H9 (cell line): Measurements from ENCODE around the gene PLCXD1. TPM values are rescaled to one million over a fixed set of nuclear protein-coding genes. Genes with fewer than 3 reads are reported as not detected.

Experiments
- DNase-seq: peaks from one replicate; pipeline ENCODE4 v3.0.0-alpha.2; 2017
- H2AFZ ChIP-seq: one replicate; pipeline ENCODE4 v1.6.1; 2013; ENCODE audit warnings: mild to moderate bottlenecking, low read length, control low read depth, moderate library complexity
- H2AK5ac ChIP-seq: 2 replicates; pipeline ENCODE4 v1.6.1; 2013; ENCODE audit warnings: low read length, control low read depth, mixed read lengths; ENCODE audit not compliant: insufficient read length
- H2BK120ac ChIP-seq: one replicate; pipeline ENCODE4 v1.6.1; 2013; ENCODE audit warnings: low read depth, mild to moderate bottlenecking, low read length, control low read depth, inconsistent platforms; ENCODE audit not compliant: poor library complexity, severe bottlenecking
- H2BK12ac ChIP-seq: 2 replicates; pipeline ENCODE4 v1.6.1; 2013; ENCODE audit warnings: low read length, control low read depth, mixed read lengths, low read depth; ENCODE audit not compliant: insufficient read length
- H2BK15ac ChIP-seq: 2 replicates; pipeline ENCODE4 v1.6.1; 2013; ENCODE audit warnings: low read depth, low read length, control low read depth
- H2BK20ac ChIP-seq: one replicate; pipeline ENCODE4 v1.6.1; 2013; ENCODE audit warnings: low read depth, mild to moderate bottlenecking, low read length, control low read depth, inconsistent platforms; ENCODE audit not compliant: poor library complexity, severe bottlenecking
- H2BK5ac ChIP-seq: 2 replicates; pipeline ENCODE4 v1.6.1; 2013; ENCODE audit warnings: low read length, control low read depth, mixed read lengths; ENCODE audit not compliant: insufficient read length
- H3K14ac ChIP-seq: 2 replicates; pipeline ENCODE4 v1.6.1; 2013; ENCODE audit warnings: low read length, control low read depth; ENCODE audit not compliant: insufficient read depth
- H3K18ac ChIP-seq: 2 replicates; pipeline ENCODE4 v1.6.1; 2013; ENCODE audit warnings: low read depth, mild to moderate bottlenecking, mixed read lengths, low read length, control low read depth; ENCODE audit not compliant: insufficient read length
- H3K23ac ChIP-seq: 2 replicates; pipeline ENCODE4 v1.6.1; 2013; ENCODE audit warnings: low read length, control low read depth, mixed read lengths, low read depth; ENCODE audit not compliant: insufficient read length
- H3K23me2 ChIP-seq: 2 replicates; pipeline ENCODE4 v1.6.1; 2013; ENCODE audit warnings: low read depth, mild to moderate bottlenecking, mixed read lengths, low read length, control low read depth; ENCODE audit not compliant: insufficient read length, poor library complexity, severe bottlenecking
- H3K27ac ChIP-seq: 2 replicates; pipeline ENCODE4 v1.5.1; 2013; ENCODE audit warnings: low read length, control low read depth, mixed read lengths, low read depth; ENCODE audit not compliant: insufficient read length
- H3K27me3 ChIP-seq: 2 replicates; pipeline ENCODE4 v1.6.1; 2013; ENCODE audit warnings: low read length, control low read depth, inconsistent platforms; ENCODE audit not compliant: insufficient read depth
- H3K4ac ChIP-seq: 2 replicates; pipeline ENCODE4 v1.6.1; 2013; ENCODE audit warnings: low read depth, mild to moderate bottlenecking, control low read depth, inconsistent platforms, low read length, moderate library complexity
- H3K4me1 ChIP-seq: 2 replicates; pipeline ENCODE4 v1.6.1; 2013; ENCODE audit warnings: low read length, control low read depth, inconsistent platforms; ENCODE audit not compliant: insufficient read depth
- H3K4me2 ChIP-seq: 2 replicates; pipeline ENCODE4 v1.6.1; 2013; ENCODE audit warnings: low read length, control low read depth, mixed read lengths; ENCODE audit not compliant: insufficient read length, insufficient read depth
- H3K56ac ChIP-seq: 2 replicates; pipeline ENCODE4 v1.6.1; 2013; ENCODE audit warnings: low read depth, mild to moderate bottlenecking, mixed read lengths, low read length, control low read depth; ENCODE audit not compliant: insufficient read length
- H3K79me1 ChIP-seq: 2 replicates; pipeline ENCODE4 v1.6.1; 2013; ENCODE audit warnings: low read depth, mild to moderate bottlenecking, moderate library complexity, low read length, control low read depth, inconsistent platforms; ENCODE audit not compliant: insufficient read depth, poor library complexity, severe bottlenecking
- H3K79me2 ChIP-seq: 2 replicates; pipeline ENCODE4 v1.6.1; 2013; ENCODE audit warnings: low read length, control low read depth, inconsistent platforms; ENCODE audit not compliant: insufficient read depth
- H3K9ac ChIP-seq: 2 replicates; pipeline ENCODE4 v1.6.1; 2013; ENCODE audit warnings: low read length, control low read depth, mixed read lengths; ENCODE audit not compliant: insufficient read length; ENCODE audit errors: extremely low read depth
- H3K9me3 ChIP-seq: one replicate; pipeline ENCODE4 v1.6.1; 2013; ENCODE audit warnings: low read depth, low read length, inconsistent platforms; ENCODE audit not compliant: control insufficient read depth
- H3T11ph ChIP-seq: one replicate; pipeline ENCODE4 v1.6.1; 2013; ENCODE audit warnings: mild to moderate bottlenecking, low read length, control low read depth, inconsistent platforms
- H4K20me1 ChIP-seq: one replicate; pipeline ENCODE4 v1.6.1; 2013; ENCODE audit not compliant: control insufficient read depth, insufficient read length, insufficient read depth
- H4K5ac ChIP-seq: 2 replicates; pipeline ENCODE4 v1.6.1; 2013; ENCODE audit warnings: low read depth, mild to moderate bottlenecking, mixed read lengths, low read length, control low read depth; ENCODE audit not compliant: insufficient read length
- H4K8ac ChIP-seq: replicated peaks from 2 replicates; pipeline ENCODE4 v1.6.1; 2013; ENCODE audit warnings: low read length, control low read depth, mixed read lengths, low read depth; ENCODE audit not compliant: insufficient read length
- H4K91ac ChIP-seq: 2 replicates; pipeline ENCODE4 v1.6.1; 2013; ENCODE audit warnings: low read depth, mild to moderate bottlenecking, moderate library complexity, mixed read lengths, low read length, control low read depth; ENCODE audit not compliant: insufficient read length
- H3K27ac Mint-ChIP-seq, 3 experiments: 2 replicates in 2 of 3; 3 replicates in 1 of 3; pipeline ENCODE4 v1.8.0; 2020 to 2021; ENCODE audit warnings: mixed read lengths in 3 of 3, mild to moderate bottlenecking in 1 of 3, moderate library complexity in 1 of 3
- H3K27me3 Mint-ChIP-seq: 2 replicates; pipeline ENCODE4 v1.8.0; 2021; ENCODE audit warnings: low read depth, mild to moderate bottlenecking, moderate library complexity, mixed read lengths
- H3K36me3 Mint-ChIP-seq, 3 experiments: 2 replicates in 2 of 3; 3 replicates in 1 of 3; pipeline ENCODE4 v1.8.0; 2020 to 2021; ENCODE audit warnings: low read depth in 3 of 3, mixed read lengths in 3 of 3; ENCODE audit not compliant: insufficient read depth in 1 of 3
- H3K4me1 Mint-ChIP-seq, 2 experiments: 2 replicates each; pipeline ENCODE4 v1.8.0; 2020; ENCODE audit warnings: mixed read lengths in 2 of 2
- H3K4me3 Mint-ChIP-seq, 2 experiments: 2 replicates in 1 of 2; 3 replicates in 1 of 2; pipeline ENCODE4 v1.8.0; 2020 to 2021; ENCODE audit warnings: mild to moderate bottlenecking in 2 of 2, mixed read lengths in 2 of 2, moderate library complexity in 1 of 2
- H3K9me3 Mint-ChIP-seq, 2 experiments: 2 replicates in 1 of 2; 3 replicates in 1 of 2; pipeline ENCODE4 v1.8.0; 2020; ENCODE audit warnings: mild to moderate bottlenecking in 2 of 2, mixed read lengths in 2 of 2, moderate library complexity in 1 of 2
- WGBS: extraction: QIAGEN DNeasy Blood & Tissue Kit; methylation state at CpG from one replicate; pipeline ENCODE4 v1.1.7; 2013; ENCODE audit warnings: missing lambda C conversion rate, low lambda C conversion rate, mixed read lengths; ENCODE audit not compliant: insufficient read length; ENCODE audit errors: extremely low coverage; 5-methylcytosine and 5-hydroxymethylcytosine counted together
- total RNA-seq: library from RNA; stranded (reverse); gene quantifications from 2 replicates; pipeline ENCODE4 v1.2.1, GENCODE V29; 2021
- TF ChIP-seq, protein P1 (sequence below): fragments of 200-600 bp; sonication (generic); conservative IDR thresholded peaks from 3 replicates; pipeline ENCODE4 v1.8.0; 2021; ENCODE audit warnings: antibody characterized with exemption, mild to moderate bottlenecking

The PLCXD1 gene
- total RNA-seq, 1 experiment from 2014 or later, result 96.5 TPM

- Histone ChIP-seq H3K4me1 (peaks cover 3% of the 10 kb centered on the region; the same call in 1 of the 2 replicates), H4K91ac (no peak overlapping the region), H3K27me3 (no peaks in the 10 kb centered on the region; the same call in 1 of the 2 replicates), H4K20me1 (peaks cover 3% of the 10 kb centered on the region), H3K27ac (no peak overlapping the region), H2BK5ac (no peak overlapping the region), H4K5ac (no peak overlapping the region), H3T11ph (no peak overlapping the region), H3K79me1 (peaks cover 6% of the 10 kb centered on the region), H4K8ac (no peak overlapping the region), H3K4me2 (no peak overlapping the region), H2BK12ac (no peak overlapping the region), H3K9me3 (peaks cover 5% of the 10 kb centered on the region), H2AFZ (no peak overlapping the region), H3K56ac (no peak overlapping the region), H2BK120ac (no peak overlapping the region), H3K79me2 (peaks cover 10% of the 10 kb centered on the region), H2BK20ac (no peak overlapping the region), H3K4ac (no peak overlapping the region), H3K23me2 (no peaks in the 10 kb centered on the region), H2BK15ac (no peak overlapping the region), H3K14ac (no peak overlapping the region), H3K18ac (no peak overlapping the region), H2AK5ac (no peak overlapping the region), H3K9ac (no peak overlapping the region), H3K23ac (no peak overlapping the region)
- H3K27me3 Mint-ChIP-seq, result no peaks in the 10 kb centered on the region
- H3K9me3 Mint-ChIP-seq, result no peaks in the 10 kb centered on the region; a peak in 1 of 5 replicates
- no peak overlapping the region for H3K4me3 Mint-ChIP-seq
- no peak overlapping the region for H3K27ac Mint-ChIP-seq
- no peak for DNase-seq
- peaks cover 71 to 82% (median 82%) of the 10 kb centered on the region in 3 experiments for H3K36me3 Mint-ChIP-seq
- no CpG with 5 or more reads among the region's 7 CpGs for WGBS
- TF ChIP-seq, protein P1, sequence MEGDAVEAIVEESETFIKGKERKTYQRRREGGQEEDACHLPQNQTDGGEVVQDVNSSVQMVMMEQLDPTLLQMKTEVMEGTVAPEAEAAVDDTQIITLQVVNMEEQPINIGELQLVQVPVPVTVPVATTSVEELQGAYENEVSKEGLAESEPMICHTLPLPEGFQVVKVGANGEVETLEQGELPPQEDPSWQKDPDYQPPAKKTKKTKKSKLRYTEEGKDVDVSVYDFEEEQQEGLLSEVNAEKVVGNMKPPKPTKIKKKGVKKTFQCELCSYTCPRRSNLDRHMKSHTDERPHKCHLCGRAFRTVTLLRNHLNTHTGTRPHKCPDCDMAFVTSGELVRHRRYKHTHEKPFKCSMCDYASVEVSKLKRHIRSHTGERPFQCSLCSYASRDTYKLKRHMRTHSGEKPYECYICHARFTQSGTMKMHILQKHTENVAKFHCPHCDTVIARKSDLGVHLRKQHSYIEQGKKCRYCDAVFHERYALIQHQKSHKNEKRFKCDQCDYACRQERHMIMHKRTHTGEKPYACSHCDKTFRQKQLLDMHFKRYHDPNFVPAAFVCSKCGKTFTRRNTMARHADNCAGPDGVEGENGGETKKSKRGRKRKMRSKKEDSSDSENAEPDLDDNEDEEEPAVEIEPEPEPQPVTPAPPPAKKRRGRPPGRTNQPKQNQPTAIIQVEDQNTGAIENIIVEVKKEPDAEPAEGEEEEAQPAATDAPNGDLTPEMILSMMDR, result no peak
- peaks cover 2 to 21% of the 10 kb centered on the region in 2 experiments for H3K4me1 Mint-ChIP-seq
These were observed 6.5 kb downstream of the PLCXD1 start for GRCh38 chrX:287670-288069.
